HG03460 (cell line): Measurements from ENCODE around the gene MAPKAPK3.

Source experiments
- ATAC-seq: cut with Tn5 transposase; IDR thresholded peaks from one replicate; pipeline ENCODE4 v1.9.1; 2021; ENCODE audit not compliant: unreplicated experiment

MAPKAPK3 gene

GRCh38 chr3:50625231-50626182 is 8.6 kb downstream of the MAPKAPK3 start:
- no peak for ATAC-seq

- ATAC-seq, result no peak
These were observed 9.4 kb downstream of the MAPKAPK3 start for GRCh38 chr3:50626401-50626800.

GRCh38 chr3:50627407-50628051 is 10.6 kb downstream of the MAPKAPK3 start:
- no peak for ATAC-seq

- ATAC-seq, result no peak
These were observed 11.7 kb downstream of the MAPKAPK3 start for GRCh38 chr3:50628601-50629000.

- ATAC-seq, result no peak
These were observed 13.4 kb downstream of the MAPKAPK3 start for GRCh38 chr3:50630394-50630793.

- no peak for ATAC-seq
These were observed 13.9 kb downstream of the MAPKAPK3 start for GRCh38 chr3:50630877-50631276.

GRCh38 chr3:50632450-50632849 is 15.5 kb downstream of the MAPKAPK3 start:
- ATAC-seq, result no peak

GRCh38 chr3:50633230-50633790 is 16.4 kb downstream of the MAPKAPK3 start:
- no peak for ATAC-seq

GRCh38 chr3:50635066-50635465 is 18.1 kb downstream of the MAPKAPK3 start:
- no peak for ATAC-seq

- no peak for ATAC-seq
These were observed 20.1 kb downstream of the MAPKAPK3 start for GRCh38 chr3:50637011-50637410.

GRCh38 chr3:50637945-50638344 is 21.0 kb downstream of the MAPKAPK3 start:
- no peak for ATAC-seq

- ATAC-seq, result no peak
These were observed 22.1 kb downstream of the MAPKAPK3 start for GRCh38 chr3:50639055-50639494.

GRCh38 chr3:50642382-50642781 is 25.4 kb downstream of the MAPKAPK3 start:
- no peak for ATAC-seq

- no peak for ATAC-seq
These were observed 27.6 kb downstream of the MAPKAPK3 start for GRCh38 chr3:50644561-50644960.

GRCh38 chr3:50645378-50645777 is 28.4 kb downstream of the MAPKAPK3 start:
- no peak for ATAC-seq

- no peak for ATAC-seq
These were observed 31.4 kb downstream of the MAPKAPK3 start for GRCh38 chr3:50648313-50648712.

GRCh38 chr3:50648944-50649343 is 32.0 kb downstream of the MAPKAPK3 start:
- ATAC-seq, result no peak

- ATAC-seq, result no peak
These were observed 32.5 kb downstream of the MAPKAPK3 start for GRCh38 chr3:50649451-50649931.

GRCh38 chr3:50650018-50650417 is 33.1 kb downstream of the MAPKAPK3 start:
- no peak for ATAC-seq

GRCh38 chr3:50651445-50651844 is 34.5 kb downstream of the MAPKAPK3 start:
- no peak for ATAC-seq

- no peak for ATAC-seq
These were observed 35.1 kb downstream of the MAPKAPK3 start for GRCh38 chr3:50651920-50652529.
